ENCODE results near the gene MMP1.

DNA sequence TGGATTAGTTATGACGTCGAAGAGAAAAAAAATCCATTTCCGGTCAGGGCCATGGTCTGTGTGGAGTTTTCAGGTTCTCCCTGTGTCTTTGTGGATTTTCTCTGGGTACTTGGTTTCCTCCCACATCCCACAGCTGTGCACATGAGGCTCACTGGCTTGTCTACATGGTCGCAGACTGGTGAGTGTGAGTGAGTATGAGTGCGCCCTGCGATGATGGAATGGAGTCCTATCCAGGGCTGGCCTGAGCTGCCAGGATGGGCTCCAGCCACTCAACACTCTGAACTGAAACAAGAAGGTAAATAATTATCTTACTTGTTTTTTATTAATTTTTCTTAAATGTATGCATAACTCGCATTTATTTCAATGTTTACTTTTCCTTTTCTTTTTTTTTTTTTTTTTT is 34.7 kb upstream of the MMP1 start:
- TF ChIP-seq TEAD1 (CRISPR knock-in tag; IDR thresholded peaks at IDR 0.05) (no peak), OVOL2 (CRISPR knock-in tag; IDR thresholded peaks at IDR 0.05; ENCODE audit: borderline replicate concordance) (no peak), CREB1 (CRISPR knock-in tag; IDR thresholded peaks at IDR 0.05) (no peak), RORB (CRISPR knock-in tag; IDR thresholded peaks at IDR 0.05) (no peak), ESRRA (CRISPR knock-in tag; IDR thresholded peaks at IDR 0.05; ENCODE audit: borderline replicate concordance) (no peak), TEAD4 (CRISPR knock-in tag; IDR thresholded peaks at IDR 0.05) (no peak), NR3C1 (CRISPR knock-in tag; conservative IDR thresholded peaks at IDR 0.05; ENCODE audit: low read depth) (no peak), KAT7 (CRISPR knock-in tag; IDR thresholded peaks at IDR 0.05; ENCODE audit: borderline replicate concordance) (no peak), CBFB (CRISPR knock-in tag; IDR thresholded peaks at IDR 0.05; ENCODE audit: low read depth) (no peak)
- TF ChIP-seq, protein P1, sequence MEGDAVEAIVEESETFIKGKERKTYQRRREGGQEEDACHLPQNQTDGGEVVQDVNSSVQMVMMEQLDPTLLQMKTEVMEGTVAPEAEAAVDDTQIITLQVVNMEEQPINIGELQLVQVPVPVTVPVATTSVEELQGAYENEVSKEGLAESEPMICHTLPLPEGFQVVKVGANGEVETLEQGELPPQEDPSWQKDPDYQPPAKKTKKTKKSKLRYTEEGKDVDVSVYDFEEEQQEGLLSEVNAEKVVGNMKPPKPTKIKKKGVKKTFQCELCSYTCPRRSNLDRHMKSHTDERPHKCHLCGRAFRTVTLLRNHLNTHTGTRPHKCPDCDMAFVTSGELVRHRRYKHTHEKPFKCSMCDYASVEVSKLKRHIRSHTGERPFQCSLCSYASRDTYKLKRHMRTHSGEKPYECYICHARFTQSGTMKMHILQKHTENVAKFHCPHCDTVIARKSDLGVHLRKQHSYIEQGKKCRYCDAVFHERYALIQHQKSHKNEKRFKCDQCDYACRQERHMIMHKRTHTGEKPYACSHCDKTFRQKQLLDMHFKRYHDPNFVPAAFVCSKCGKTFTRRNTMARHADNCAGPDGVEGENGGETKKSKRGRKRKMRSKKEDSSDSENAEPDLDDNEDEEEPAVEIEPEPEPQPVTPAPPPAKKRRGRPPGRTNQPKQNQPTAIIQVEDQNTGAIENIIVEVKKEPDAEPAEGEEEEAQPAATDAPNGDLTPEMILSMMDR (IDR thresholded peaks at IDR 0.05) = no peak
- TF ChIP-seq, protein P2, sequence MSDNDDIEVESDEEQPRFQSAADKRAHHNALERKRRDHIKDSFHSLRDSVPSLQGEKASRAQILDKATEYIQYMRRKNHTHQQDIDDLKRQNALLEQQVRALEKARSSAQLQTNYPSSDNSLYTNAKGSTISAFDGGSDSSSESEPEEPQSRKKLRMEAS (CRISPR knock-in tag; IDR thresholded peaks at IDR 0.05) = no peak
- TF ChIP-seq, protein P3, sequence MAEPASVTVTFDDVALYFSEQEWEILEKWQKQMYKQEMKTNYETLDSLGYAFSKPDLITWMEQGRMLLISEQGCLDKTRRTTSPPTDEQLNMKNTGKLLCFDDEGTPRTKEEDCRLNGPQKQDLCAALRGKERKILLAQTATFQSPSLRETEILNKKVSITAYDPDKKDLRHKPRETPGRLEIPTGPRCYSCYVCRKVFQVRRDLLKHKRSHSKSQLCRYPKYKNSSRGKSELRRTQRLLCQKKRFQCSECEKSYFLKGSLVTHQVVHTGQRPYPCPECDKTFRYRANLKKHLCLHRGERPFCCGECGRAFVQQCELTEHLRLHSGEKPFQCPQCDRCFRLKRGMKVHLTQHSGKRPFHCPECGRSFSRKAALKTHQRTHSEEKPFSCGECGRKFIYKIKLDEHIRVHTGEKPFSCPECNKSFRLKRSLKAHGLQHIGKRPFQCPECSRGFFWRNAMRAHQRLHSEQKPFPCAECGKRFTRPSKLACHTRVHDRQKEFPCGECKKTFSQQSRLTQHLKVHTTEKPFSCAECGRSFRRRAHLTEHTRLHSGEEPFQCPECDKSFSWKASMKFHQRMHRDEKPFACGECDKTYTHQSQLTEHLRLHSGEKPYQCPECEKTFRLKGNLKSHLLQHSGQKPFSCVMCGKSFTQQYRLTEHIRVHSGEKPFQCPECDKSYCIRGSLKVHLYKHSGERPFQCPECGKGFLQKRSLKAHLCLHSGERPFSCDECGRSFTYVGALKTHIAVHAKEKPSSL (CRISPR knock-in tag; conservative IDR thresholded peaks at IDR 0.05) = no peak
- TF ChIP-seq, protein P4, sequence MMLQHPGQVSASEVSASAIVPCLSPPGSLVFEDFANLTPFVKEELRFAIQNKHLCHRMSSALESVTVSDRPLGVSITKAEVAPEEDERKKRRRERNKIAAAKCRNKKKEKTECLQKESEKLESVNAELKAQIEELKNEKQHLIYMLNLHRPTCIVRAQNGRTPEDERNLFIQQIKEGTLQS (CRISPR knock-in tag; conservative IDR thresholded peaks at IDR 0.05) = no peak

All from WTC11 (cell line).